ENCODE measurements around the gene SUN2.

DNA sequence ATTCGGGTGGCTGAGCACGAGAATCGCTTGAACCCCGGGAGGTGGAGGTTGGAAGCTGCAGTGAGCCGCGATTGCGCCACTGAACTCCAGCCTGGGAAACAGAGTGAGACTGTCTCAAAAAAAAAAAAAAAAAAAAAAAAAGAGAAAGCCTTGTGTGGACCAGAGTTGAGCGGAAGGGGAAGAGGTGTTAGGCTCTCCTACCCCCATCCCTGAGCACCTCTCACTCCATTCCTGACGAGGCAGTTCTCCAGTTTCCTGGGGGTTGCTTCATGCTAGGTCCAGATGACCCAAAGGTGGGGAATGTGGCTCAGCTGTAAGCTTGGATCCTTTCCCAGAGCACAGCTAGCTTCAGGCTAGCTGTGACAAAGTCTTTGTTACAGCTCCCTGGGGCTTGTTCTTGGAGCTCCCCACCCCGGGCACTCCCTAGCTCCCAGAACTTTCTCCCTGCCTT lies 46.9 kb upstream of the SUN2 start:
- TF ChIP-seq NFATC3 (IDR thresholded peaks at IDR 0.05) (no peak), RAD21 (CRISPR knock-in tag; conservative IDR thresholded peaks at IDR 0.05 in 1 of 2, IDR thresholded peaks at IDR 0.05 in 1 of 2) (no peak), LEF1 (IDR thresholded peaks at IDR 0.05) (no peak), ELF4 (CRISPR knock-in tag; IDR thresholded peaks at IDR 0.05) (no peak), TCF7 (IDR thresholded peaks at IDR 0.05; ENCODE audit: borderline replicate concordance) (no peak), HNRNPH1 (optimal IDR thresholded peaks at IDR 0.05; ENCODE audit: low read depth, low read length) (no peak)
- TF ChIP-seq, protein P1, sequence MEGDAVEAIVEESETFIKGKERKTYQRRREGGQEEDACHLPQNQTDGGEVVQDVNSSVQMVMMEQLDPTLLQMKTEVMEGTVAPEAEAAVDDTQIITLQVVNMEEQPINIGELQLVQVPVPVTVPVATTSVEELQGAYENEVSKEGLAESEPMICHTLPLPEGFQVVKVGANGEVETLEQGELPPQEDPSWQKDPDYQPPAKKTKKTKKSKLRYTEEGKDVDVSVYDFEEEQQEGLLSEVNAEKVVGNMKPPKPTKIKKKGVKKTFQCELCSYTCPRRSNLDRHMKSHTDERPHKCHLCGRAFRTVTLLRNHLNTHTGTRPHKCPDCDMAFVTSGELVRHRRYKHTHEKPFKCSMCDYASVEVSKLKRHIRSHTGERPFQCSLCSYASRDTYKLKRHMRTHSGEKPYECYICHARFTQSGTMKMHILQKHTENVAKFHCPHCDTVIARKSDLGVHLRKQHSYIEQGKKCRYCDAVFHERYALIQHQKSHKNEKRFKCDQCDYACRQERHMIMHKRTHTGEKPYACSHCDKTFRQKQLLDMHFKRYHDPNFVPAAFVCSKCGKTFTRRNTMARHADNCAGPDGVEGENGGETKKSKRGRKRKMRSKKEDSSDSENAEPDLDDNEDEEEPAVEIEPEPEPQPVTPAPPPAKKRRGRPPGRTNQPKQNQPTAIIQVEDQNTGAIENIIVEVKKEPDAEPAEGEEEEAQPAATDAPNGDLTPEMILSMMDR (IDR thresholded peaks at IDR 0.05 in 2 of 3, conservative IDR thresholded peaks at IDR 0.05 in 1 of 3; ENCODE audit: insufficient read depth in 2 of 3, low read depth in 1 of 3, low read length in 3 of 3) = no peak
- TF ChIP-seq, protein P2, sequence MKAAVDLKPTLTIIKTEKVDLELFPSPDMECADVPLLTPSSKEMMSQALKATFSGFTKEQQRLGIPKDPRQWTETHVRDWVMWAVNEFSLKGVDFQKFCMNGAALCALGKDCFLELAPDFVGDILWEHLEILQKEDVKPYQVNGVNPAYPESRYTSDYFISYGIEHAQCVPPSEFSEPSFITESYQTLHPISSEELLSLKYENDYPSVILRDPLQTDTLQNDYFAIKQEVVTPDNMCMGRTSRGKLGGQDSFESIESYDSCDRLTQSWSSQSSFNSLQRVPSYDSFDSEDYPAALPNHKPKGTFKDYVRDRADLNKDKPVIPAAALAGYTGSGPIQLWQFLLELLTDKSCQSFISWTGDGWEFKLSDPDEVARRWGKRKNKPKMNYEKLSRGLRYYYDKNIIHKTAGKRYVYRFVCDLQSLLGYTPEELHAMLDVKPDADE (conservative IDR thresholded peaks at IDR 0.05; ENCODE audit: control insufficient read depth, low read depth, low read length) = no peak
